ENCODE measurements around the gene SLC51B.

DNA sequence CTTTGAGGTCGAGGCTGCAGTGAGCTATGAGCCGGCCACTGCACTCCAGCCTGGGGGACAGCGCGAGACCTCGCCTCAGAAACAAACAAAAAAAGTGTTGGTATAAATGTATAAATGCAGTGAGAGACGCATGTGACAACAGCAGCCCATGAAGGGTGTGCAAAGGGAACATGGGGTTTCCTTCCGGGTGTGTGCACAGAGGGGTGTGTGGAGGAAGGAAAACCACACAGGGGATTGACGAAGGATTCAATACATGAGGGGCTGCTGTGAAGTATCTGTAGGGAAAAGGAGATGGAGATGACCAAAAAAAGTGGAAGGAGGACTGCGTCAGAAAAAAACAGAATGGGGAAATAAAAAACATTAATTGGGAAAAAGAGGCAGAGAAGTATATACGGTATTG lies 16.8 kb upstream of the SLC51B start:
- TF ChIP-seq POLR2AphosphoS5 (IDR thresholded peaks at IDR 0.05; ENCODE audit: low read depth, low read length) (no peak), POLR2A (IDR thresholded peaks at IDR 0.05; ENCODE audit: low read depth, low read length) (no peak)

Measured in GM12891 (cell line).